Measurements from ENCODE around the gene TRPT1. TPM values are rescaled to one million over a fixed set of nuclear protein-coding genes. Genes with fewer than 3 reads are reported as not detected.

TRPT1 gene
- total and polyA plus RNA-seq, 9 of the 15 experiments (the other 6 are each of a cell fraction or from before 2014, with no cell fraction given) = 4.6 to 41.7 (median 23.1) TPM

- no peak for TF ChIP-seq COPS2 (conservative IDR thresholded peaks at IDR 0.05)
- peak; percentile 73 for TF ChIP-seq RBM22 (IDR thresholded peaks at IDR 0.05; ENCODE audit: low read depth, low read length, poor library complexity, severe bottlenecking)
- no peak for TF ChIP-seq PBX2 (CRISPR knock-in tag; IDR thresholded peaks at IDR 0.05; ENCODE audit: low read depth)
- no peak for TF ChIP-seq PBX2 (tag; conservative IDR thresholded peaks at IDR 0.05; ENCODE audit: low read depth)
- TF ChIP-seq ZNF436 (CRISPR knock-in tag; IDR thresholded peaks at IDR 0.05) = no peak
- peak; percentile 85 for TF ChIP-seq TAF1 (IDR thresholded peaks at IDR 0.05; ENCODE audit: control insufficient read depth, extremely low read depth, insufficient read depth, low read length, severe bottlenecking)
- TF ChIP-seq HEY1 (CRISPR knock-in tag; IDR thresholded peaks at IDR 0.05; ENCODE audit: borderline replicate concordance) = no peak
- no peak for TF ChIP-seq ZNF184 (CRISPR knock-in tag; IDR thresholded peaks at IDR 0.05)
- 0 out of 2 replicates have a peak, but pooled peaks have one; percentile 43 for TF ChIP-seq ZNF76 (CRISPR knock-in tag; IDR thresholded peaks at IDR 0.05; ENCODE audit: borderline replicate concordance)
- TF ChIP-seq CBX8 (IDR thresholded peaks at IDR 0.05; ENCODE audit: borderline replicate concordance, extremely low read depth, low read depth, low read length, poor library complexity, severe bottlenecking) = no peak
- no peak for TF ChIP-seq CHD7 (IDR thresholded peaks at IDR 0.05; ENCODE audit: low read depth, low read length)
- TF ChIP-seq MLX (CRISPR knock-in tag; conservative IDR thresholded peaks at IDR 0.05) = peak in 1 of 2 experiments; percentile 81; a peak in 1 of 4 replicates
Observed at GRCh38 chr11:64185175-64185692, 40.8 kb downstream of the TRPT1 start (continued).
